Uterus (tissue), 2 donors: Measurements from ENCODE around the gene CDKAL1.

Source experiments
- CTCF ChIP-seq, 4 experiments: fragments of 200-600 bp in 2 of 4; fragments of 450-650 bp in 2 of 4; sonication (generic) in 2 of 4; IDR thresholded peaks; one replicate each; pipeline ENCODE4 v1.5.1; 2016 to 2019; ENCODE audit warnings: antibody characterized with exemption in 4 of 4, mild to moderate bottlenecking in 2 of 4, moderate library complexity in 1 of 4
- POLR2A ChIP-seq, 2 donors: fragments of 450-650 bp; IDR thresholded peaks; one replicate each; pipeline ENCODE4 v1.6.1; 2016; ENCODE audit warnings: antibody characterized with exemption in 2 of 2, mild to moderate bottlenecking in 1 of 2, moderate library complexity in 1 of 2

- no peak for TF ChIP-seq CTCF (IDR thresholded peaks at IDR 0.05)
- TF ChIP-seq POLR2A (IDR thresholded peaks at IDR 0.05) = no peak
Measured at GRCh38 chr6:21158149-21158548, 623.9 kb downstream of the CDKAL1 start.
